Parathyroid adenoma (tissue), 2 donors: ENCODE results near the gene KLF6.

Experiments
- H2AFZ ChIP-seq: fragments of 300-600 bp; sonication (generic); one replicate; pipeline ENCODE4 v1.7.0; 2017; ENCODE audit warnings: antibody characterized with exemption, mild to moderate bottlenecking
- H3K27ac ChIP-seq: fragments of 300-600 bp; sonication (generic); one replicate; pipeline ENCODE4 v1.7.0; 2017
- H3K27me3 ChIP-seq: fragments of 300-600 bp; sonication (generic); one replicate; pipeline ENCODE4 v1.7.0; 2017; ENCODE audit warnings: low read length; ENCODE audit not compliant: control insufficient read depth, insufficient read depth
- H3K36me3 ChIP-seq: fragments of 300-600 bp; sonication (generic); one replicate; pipeline ENCODE4 v1.7.0; 2017; ENCODE audit warnings: low read length; ENCODE audit not compliant: control insufficient read depth, insufficient read depth
- H3K4me1 ChIP-seq: fragments of 300-600 bp; sonication (generic); one replicate; pipeline ENCODE4 v1.7.0; 2017; ENCODE audit warnings: control low read depth
- H3K4me2 ChIP-seq: fragments of 300-600 bp; sonication (generic); one replicate; pipeline ENCODE4 v1.7.0; 2017; ENCODE audit warnings: low read length
- H3K4me3 ChIP-seq: fragments of 300-600 bp; sonication (generic); one replicate; pipeline ENCODE4 v1.7.0; 2017; ENCODE audit warnings: low read depth, low read length
- H3K79me2 ChIP-seq: fragments of 300-600 bp; sonication (generic); one replicate; pipeline ENCODE4 v1.7.0; 2017; ENCODE audit warnings: control low read depth
- H3K9ac ChIP-seq: fragments of 300-600 bp; sonication (generic); one replicate; pipeline ENCODE4 v1.7.0; 2017; ENCODE audit warnings: mild to moderate bottlenecking
- H3K9me3 ChIP-seq: fragments of 300-600 bp; sonication (generic); one replicate; pipeline ENCODE4 v1.7.0; 2017; ENCODE audit warnings: low read length; ENCODE audit not compliant: control insufficient read depth
- CTCF ChIP-seq: fragments of 300-600 bp; sonication (generic); IDR thresholded peaks from one replicate; pipeline ENCODE4 v1.7.0; 2017; ENCODE audit warnings: antibody characterized with exemption, mild to moderate bottlenecking
- donor health status: primary hyperparathyroidism.

KLF6 gene

GRCh38 chr10:3779158-3779741, 5.8 kb downstream of the KLF6 start:
- Histone ChIP-seq H3K4me2 (no peak overlapping the region), H3K27ac (no peak overlapping the region), H3K4me1 (no peaks in the 10 kb centered on the region), H3K9me3 (no peaks in the 10 kb centered on the region), H3K9ac (no peak overlapping the region), H3K4me3 (no peak overlapping the region), H3K27me3 (no peaks in the 10 kb centered on the region), H3K36me3 (no peaks in the 10 kb centered on the region), H3K79me2 (peaks cover 4% of the 10 kb centered on the region), H2AFZ (no peak overlapping the region)
- no peak for TF ChIP-seq CTCF

GRCh38 chr10:3778692-3779157, 6.3 kb downstream of the KLF6 start:
- no peaks in the 10 kb centered on the region for H3K36me3 ChIP-seq
- no peak overlapping the region for H3K9ac ChIP-seq
- no peak overlapping the region for H3K27ac ChIP-seq
- H3K9me3 ChIP-seq = no peaks in the 10 kb centered on the region
- H3K4me3 ChIP-seq = no peak overlapping the region
- no peak overlapping the region for H2AFZ ChIP-seq
- no peak for TF ChIP-seq CTCF
- no peaks in the 10 kb centered on the region for H3K4me1 ChIP-seq
- H3K79me2 ChIP-seq = peaks cover under 1% of the 10 kb centered on the region
- H3K4me2 ChIP-seq = no peak overlapping the region
- H3K27me3 ChIP-seq = no peaks in the 10 kb centered on the region

DNA sequence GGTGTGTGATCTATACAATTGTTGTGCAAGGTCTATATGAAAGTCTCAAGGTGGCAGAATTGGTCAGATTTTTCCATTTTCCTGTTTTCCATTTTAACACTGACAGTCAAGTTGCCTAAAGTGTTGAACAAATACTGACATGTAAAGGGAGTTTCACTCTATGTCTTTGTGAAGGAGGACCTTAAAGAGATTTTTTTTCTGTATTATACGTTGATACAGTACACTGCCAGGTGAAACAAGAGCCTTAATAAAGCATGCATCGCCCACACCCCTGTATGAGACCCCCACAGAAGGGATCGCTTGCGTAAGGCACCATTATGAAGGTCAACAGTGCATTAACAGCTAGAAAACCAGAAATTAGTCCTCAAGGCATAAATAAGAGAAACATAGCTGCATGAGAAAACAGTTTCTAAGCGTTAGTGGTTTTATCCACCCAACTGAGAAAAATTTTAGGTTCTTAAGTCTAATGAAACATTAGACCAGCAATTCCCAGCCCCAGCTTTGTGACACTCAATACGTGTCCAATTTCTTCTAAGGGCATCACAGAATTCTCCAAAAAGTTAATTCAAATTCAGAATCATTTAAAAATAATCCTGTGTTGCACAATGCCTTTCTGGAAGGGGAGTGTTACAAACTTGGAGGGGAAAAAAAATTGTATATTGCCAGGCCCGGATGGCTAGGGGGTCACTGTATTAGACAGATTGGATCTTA, 6.9 kb downstream of the KLF6 start:
- H3K4me2 ChIP-seq = no peak overlapping the region
- H3K9me3 ChIP-seq = no peaks in the 10 kb centered on the region
- no peak overlapping the region for H2AFZ ChIP-seq
- no peaks in the 10 kb centered on the region for H3K4me1 ChIP-seq
- no peak for TF ChIP-seq CTCF
- no peak overlapping the region for H3K4me3 ChIP-seq
- peak overlapping the region; percentile 12 for H3K27ac ChIP-seq
- H3K9ac ChIP-seq = no peak overlapping the region
- no peaks in the 10 kb centered on the region for H3K36me3 ChIP-seq
- no peaks in the 10 kb centered on the region for H3K27me3 ChIP-seq
- H3K79me2 ChIP-seq = no peaks in the 10 kb centered on the region

- no peak for TF ChIP-seq CTCF
Observed at GRCh38 chr10:3776796-3777571, 8.0 kb downstream of the KLF6 start.

More at GRCh38 chr10:3776796-3777571, 8.0 kb downstream of the KLF6 start:
- H3K4me3 ChIP-seq = no peak overlapping the region
- peak overlapping the region; percentile 8 for H3K27ac ChIP-seq
- H3K27me3 ChIP-seq = no peaks in the 10 kb centered on the region
- no peak overlapping the region for H3K4me2 ChIP-seq
- H3K36me3 ChIP-seq = no peaks in the 10 kb centered on the region
- H3K9ac ChIP-seq = no peak overlapping the region
- H3K79me2 ChIP-seq = no peaks in the 10 kb centered on the region
- H3K9me3 ChIP-seq = no peaks in the 10 kb centered on the region
- H3K4me1 ChIP-seq = no peaks in the 10 kb centered on the region
- no peak overlapping the region for H2AFZ ChIP-seq
